EL (cell line): ENCODE measurements around the gene UBAP1L.
A peak's percentile ranks its signal among the peaks of the same experiment; 100 is the strongest.
"Not testable (repeated sequence)": the region's sequence is repeated elsewhere in the genome, so short reads cannot be mapped to it uniquely, and the experiment has no call there.

ENCODE experiments used
- DNase-seq: peaks from one replicate; pipeline ENCODE4 v3.0.0-alpha.2; 2016

The UBAP1L gene

DNA sequence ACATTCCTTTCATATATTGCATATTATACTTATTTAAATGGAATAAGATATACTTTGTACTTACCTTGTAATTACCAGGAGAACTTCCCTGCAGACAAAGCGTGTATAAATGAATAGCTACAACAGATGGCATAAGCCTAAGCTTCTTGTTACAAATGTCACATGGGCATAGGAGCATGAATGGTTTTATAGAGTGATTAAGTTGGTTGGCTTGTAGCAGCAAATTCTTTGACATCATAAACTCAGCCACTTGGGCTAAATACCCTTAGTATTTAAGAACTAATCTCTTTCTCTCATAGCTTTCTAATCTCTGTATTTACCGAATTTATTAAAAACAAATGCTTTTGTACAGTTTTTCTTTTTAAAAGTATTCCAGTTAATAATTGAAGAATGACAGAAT is at the start of gene UBAP1L:
Gene UBAP1L, minus strand, starts transcription at position 115 of the 400 bp plus-strand sequence. CDS start 8,985 bp downstream, outside the sequence.
- no peak for DNase-seq

DNA sequence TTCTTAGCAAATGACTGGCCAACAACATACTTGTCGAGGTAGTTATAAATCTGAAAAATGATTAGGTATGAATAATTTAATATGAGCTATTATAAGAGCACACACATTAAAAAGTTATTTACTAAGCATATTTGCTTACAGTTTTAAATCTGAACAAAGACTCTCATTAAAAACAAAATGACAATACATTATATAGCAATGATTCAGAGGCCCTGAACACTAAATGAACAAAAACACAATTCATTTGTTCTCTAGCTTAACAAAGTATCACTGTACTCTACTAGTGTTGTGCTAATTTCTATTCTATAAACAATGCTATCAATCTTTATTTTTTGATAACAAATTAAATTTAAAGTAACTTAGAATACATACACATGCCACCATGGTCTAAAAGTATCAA is 49.1 kb upstream of the UBAP1L start:
- DNase-seq = no peak

DNA sequence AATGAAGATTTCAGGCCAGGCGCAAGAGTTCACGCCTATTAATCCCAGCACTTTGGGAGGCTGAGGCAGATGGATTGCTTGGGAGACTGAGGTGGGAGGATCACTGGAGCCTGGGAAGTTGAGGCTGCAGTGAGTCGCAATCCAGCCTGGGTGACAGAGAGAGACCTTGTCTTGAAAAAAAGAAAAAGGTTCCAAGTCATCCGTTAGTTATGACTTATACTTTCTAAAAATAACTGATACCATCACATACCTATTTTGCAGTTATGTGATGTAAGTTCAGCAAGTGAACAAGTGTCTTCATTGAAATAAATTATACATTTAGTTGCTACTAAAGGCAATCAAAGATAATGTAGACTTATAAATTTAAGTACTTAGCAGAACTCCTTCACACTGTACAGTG is 48.0 kb upstream of the UBAP1L start:
- DNase-seq = no peak

DNA sequence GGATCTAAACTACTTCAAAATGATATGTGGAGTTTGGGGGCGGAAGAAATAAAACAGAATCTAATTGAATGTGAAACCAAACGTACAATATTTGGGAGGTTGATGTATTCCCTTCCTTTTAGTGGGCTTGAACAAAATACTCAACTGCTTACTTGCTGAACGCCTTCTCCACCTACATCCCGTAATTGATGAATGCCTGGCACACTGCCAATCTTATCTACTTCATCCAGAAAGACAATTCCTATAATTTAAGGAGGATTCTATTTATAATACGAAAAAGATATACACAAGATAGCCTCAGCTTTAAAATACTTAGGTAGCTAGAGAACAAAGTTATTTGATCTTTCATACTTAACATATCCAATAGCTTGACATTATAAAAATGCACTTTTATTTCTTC is 41.7 kb upstream of the UBAP1L start:
- no peak for DNase-seq

DNA sequence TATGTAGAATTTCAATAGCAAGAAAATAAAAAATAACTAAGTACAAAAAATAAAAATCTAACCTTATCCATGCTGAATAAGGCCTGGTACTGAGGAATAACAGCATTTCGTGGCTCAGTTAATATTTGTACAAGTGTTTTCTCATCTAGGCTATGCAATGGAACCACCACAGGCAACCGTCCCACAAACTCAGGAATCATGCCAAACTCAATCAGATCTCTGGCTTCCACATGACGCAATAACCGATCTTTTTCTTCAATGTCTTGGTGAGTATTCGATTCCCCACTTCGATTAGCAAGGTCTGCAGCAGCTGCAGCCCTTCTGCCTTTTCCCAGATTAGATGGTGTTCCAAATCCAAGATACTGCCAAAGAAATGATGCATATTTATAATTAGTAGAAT is 39.7 kb upstream of the UBAP1L start:
- DNase-seq = no peak

DNA sequence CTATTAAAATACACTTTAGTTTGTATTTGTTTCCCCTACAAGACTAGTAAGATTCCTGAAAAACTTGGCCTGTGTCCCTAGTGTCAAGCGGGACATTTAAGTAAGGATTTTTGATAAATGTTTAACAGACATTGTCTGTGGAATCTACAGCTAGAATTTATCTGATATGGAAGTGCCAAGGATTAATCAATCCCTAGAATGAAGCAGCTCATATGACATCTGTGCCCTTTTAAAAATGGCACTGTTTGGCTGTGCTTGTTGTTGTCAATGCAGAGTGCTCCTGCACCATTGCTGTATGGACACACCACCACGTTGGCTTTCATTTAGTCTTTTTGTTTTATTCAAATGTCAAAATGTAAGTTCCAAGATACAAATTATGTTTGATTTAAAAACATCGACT is 32.9 kb upstream of the UBAP1L start:
- DNase-seq = no peak

DNA sequence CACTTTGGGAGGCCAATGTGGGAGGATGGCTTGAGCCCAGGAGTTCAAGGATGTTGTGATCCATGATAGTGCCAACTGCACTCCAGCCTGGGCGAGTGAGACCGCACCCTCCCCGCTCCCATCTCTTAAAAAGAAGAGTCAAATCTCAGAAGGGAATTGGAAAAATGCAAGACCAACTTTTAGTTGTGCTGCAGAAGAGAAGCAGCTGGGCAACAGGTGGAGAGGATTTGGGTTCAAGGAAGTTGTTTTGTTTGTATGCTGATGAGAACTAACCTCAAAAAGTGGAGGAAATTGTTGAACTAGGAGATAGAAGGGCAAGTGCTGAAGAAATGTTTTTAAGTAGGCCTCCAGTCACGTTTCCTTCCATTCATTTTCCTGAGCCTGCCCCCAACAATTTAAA is 31.4 kb upstream of the UBAP1L start:
- no peak for DNase-seq

DNA sequence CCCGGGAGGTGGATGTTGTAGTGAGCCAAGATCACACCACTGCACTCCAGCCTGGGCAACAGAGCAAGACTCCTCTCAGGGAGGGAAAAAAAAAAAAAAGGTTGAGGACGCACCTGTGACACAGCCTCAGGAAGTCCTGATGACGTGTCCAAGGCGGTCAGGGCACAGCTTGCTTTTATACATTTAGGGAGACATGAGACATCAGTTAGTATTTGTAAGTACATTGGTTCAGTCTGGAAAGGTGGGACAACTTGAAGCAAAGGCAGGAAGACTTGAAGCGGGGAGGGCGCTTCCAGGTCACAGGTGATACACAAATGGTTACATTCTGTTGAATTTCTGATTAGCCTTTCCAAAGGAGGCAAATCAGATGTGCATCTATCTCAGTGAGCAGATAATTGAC is 23.6 kb upstream of the UBAP1L start:
- DNase-seq = not testable (repeated sequence)

DNA sequence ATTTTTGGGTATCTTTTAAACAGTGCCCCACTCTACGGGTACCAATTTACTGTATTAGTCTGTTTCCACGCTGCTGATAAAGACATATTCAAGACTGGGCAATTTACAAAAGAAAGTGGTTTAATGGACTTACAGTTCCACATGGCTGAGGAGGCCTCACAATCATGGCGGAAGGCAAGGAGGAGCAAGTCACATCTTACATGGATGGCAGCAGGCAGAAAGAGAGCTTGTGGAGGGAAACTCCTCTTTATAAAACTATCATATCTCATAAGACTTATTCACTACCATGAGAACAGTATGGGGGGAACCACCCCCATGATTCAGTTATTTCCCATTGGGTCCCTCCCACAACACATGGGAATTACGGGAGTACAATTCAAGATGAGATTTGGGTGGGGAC is 22.9 kb upstream of the UBAP1L start:
- not testable (repeated sequence) for DNase-seq

DNA sequence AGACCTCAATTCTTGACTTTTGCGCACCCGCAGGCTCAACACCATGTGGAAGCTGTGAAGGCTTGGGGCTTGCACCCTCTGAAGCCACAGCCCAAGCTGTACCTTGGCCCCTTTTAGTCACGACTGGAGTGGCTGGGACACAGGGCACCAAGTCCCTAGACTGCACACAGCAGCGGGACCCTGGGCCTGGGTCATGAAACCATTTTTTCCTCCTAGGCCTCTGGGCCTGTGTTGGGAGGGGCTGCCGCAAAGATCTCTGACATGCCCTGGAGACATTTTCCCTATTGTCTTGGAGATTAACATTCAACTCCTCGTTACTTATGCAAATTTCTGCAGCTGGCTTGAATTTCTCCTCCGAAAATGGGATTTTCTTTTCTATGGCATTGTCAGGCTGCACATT is 22.1 kb upstream of the UBAP1L start:
- DNase-seq = not testable (repeated sequence)

DNA sequence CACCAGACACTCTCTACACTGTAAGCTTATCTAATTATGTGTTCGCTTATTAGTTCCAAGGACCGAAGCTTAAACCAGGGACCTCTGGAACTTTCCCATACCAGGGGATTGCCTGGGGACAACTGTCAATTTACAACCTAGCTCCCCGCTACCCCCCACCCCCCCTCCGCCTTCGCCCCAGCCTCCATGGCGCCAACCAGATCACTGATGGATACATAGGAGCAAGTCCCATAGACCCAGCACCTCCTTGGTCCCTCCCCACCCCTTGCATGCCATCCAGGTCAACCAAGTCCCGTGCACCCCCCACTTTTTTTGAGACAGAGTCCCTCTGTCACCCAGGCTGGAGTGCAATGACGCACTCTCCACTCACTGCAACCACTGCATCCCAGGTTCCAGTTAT is 19.5 kb upstream of the UBAP1L start:
- no peak for DNase-seq

DNA sequence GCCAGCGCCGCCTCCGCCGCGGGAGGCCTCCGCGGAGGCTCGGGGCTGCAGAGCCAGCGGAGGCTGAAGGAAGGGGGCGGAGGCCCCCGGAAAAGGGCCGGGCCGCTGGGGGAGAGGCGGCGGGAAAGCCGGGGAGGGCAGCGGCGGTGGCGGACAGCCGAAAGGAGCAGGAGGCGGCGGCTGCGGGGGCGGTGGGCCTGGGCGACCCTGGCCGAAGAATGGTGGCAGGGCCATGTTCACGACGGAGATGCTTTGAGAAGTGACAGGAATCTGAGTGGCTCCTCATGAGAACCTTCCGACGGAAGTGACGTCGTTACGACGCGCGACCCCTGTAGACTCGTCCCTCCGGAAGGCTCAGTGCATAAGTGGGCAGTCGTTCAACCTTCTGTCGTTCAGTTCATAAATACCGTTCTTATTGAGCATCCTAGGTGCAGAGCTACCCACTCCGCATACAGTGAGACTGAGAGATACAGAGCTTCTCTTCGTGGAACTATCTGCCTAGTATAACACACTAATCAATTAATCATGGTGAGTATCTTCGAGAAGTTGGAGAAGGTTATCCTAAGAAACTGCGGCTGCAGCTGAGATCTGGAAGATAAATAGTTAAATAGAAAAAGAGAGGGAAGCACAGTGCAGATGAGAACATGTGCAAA is 18.7 kb upstream of the UBAP1L start, which contains the start of gene PDCD7:
Gene PDCD7, minus strand, starts transcription at position 261 of the 653 bp plus-strand sequence. Its CDS starts 27 bp downstream, at position 234.
- peak; percentile 91 for DNase-seq

DNA sequence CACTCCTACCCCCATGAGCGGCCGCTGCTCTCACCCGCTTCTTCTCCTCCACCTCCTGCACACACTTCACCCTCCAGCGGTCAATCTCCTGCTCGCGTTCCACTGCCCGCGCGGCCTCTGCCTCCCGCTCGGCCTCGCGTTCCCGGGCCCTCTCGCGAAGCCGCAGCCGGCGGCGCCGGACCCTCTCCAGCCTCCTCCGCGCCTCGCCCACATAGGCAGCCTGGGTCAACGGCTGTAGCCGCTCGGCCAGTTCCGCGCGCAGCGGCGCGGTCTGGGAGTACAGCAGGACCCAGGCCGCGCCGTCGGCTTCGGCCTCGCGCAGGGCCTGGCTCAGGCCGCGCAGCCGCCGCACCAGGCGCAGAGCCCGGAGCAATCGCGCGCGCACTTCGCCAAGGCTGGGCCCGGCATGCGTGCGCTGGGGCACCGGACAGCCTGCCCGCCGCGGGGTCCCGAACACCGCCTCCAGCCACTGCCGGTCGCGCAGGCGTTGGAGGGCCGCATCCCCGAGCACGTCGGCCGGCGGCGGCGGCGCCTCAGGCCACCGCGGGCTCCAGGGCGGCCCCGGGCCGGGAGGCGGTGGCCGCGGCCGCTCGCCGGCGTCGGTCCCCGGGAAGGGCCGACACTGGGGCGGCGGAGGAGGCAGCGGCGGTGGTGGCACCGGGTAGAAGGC is 18.0 kb upstream of the UBAP1L start:
- DNase-seq = peak; percentile 46

DNA sequence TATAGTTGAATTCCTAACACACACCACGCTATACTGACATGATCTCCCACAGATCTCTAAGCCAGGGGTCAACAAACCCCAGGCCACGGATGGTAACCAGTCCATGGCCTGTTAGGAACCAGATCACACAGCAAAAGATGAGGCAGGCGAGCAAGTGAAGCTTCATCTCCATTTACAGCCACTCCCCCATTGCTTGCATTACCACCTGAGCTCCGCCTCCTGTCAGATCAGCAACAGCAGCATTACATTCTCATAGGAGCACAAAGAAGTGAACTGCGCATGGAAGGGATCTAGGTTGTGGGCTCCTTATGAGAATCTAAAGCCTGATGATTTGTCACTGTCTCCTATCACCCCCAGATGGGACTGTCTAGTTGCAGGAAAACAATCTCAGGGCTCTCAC is 15.9 kb upstream of the UBAP1L start:
- DNase-seq = no peak

DNA sequence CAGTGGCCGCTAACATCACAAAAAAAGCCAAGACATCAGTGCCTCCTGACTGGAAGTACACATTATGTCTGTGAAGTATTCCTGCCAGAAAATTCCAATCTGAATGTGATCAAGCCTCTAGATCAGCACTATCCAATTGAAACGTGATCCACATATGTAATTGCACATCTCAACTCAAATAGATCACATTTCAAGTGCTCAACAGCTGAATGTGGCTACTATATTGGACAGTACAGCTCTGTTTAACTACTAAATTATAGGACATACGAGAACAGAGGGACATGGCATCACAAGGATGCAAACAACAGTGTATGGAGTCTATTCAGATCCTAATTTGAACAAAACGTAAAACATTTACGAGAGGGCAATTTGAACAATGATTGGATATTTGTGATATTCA is 542 bp upstream of the UBAP1L start:
- DNase-seq = no peak

DNA sequence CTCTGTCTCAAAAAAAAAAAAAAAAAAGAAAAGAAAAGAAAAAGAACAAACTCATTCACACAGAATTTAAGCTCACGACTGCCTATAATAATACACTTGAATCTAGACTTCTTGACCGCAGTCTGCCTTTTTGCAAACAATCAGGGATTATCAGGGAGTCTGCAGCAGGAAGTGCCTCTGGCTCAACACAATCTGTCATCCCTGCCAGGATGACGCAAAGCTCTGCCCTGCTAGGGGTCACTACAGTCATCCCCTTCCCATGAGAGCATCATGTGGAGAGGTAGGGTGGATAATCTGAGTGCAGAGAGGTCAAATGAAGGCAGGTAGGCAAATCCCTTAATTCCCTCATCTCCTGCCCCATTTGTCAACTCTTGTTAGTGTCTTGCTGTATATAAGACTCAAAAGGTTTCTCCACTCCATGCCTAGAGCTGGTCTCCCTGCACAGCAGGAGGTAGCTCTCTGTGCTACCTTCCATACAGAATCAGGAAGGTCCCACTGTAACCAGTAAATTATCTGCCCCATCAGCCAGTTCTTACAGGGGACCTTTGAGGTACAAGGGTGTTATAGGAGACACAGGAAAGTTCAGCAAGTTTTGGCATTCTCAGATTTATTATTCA is 4.2 kb downstream of the UBAP1L start:
- peak; percentile 55 for DNase-seq

DNA sequence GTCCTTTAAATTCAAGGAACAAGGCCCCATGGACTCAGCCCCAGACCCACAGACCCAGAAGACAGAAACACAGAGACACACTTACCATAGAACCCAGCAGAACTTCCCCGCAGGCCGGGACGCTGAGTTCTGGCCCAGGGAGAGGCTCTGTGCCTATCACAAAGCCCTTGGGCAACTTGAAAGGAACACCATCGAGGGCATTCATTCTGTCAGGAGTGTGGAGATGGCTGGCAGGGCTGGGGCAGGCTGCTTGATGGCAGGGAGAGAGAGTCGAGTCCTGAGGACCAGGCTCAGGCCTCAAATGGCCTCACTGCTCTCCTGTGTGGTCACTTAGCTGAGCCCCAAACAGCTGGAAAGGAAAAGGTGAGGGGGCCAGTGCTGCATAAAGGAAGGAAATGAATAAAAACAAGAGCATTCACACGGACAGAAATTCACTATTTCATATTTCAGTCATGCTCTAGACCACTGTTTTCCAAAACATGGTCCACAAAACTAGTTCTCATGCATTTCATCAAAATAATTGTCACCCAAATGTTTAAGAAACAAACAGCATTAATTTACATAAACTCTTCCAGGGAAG is 8.9 kb downstream of the UBAP1L start:
- no peak for DNase-seq

DNA sequence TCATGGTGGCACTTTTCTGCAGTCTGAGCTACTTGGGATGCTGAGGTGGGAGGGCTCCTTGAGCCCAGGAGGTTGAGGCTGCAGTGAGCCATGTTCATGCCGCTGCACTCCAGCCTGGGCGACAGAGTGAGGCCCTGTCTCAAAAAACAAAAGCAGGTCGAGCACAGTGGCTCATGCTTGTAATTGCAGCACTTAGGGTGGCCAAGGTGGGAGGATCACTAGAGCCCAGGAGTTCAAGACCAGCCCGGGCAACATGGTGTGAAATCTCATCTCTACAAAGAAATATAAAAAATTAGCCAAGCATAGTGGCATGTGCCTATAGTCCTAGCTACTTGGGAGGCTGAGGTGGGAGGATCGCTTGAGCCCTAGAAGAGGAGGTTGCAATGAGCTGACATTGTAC is 10.0 kb downstream of the UBAP1L start:
- DNase-seq = no peak

DNA sequence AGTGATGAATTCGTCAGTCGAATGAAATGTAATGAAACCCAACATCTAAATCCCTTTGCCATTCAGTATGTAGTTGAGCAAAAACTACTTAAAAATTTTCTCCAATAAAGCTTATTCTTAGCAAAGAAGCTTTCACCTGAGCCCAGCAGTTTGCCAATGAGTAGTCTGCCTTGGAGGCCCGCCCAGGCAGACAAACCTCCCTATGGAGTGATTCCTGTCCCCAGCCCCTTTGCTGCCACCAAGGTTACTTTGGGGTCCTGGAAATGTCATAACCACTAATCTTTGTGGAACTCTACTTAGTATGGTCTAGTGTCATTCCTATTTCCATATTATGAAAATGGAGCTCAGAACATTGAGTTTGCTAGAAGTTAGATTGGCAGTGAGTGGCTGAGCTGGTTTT is 12.1 kb downstream of the UBAP1L start:
- DNase-seq = no peak

DNA sequence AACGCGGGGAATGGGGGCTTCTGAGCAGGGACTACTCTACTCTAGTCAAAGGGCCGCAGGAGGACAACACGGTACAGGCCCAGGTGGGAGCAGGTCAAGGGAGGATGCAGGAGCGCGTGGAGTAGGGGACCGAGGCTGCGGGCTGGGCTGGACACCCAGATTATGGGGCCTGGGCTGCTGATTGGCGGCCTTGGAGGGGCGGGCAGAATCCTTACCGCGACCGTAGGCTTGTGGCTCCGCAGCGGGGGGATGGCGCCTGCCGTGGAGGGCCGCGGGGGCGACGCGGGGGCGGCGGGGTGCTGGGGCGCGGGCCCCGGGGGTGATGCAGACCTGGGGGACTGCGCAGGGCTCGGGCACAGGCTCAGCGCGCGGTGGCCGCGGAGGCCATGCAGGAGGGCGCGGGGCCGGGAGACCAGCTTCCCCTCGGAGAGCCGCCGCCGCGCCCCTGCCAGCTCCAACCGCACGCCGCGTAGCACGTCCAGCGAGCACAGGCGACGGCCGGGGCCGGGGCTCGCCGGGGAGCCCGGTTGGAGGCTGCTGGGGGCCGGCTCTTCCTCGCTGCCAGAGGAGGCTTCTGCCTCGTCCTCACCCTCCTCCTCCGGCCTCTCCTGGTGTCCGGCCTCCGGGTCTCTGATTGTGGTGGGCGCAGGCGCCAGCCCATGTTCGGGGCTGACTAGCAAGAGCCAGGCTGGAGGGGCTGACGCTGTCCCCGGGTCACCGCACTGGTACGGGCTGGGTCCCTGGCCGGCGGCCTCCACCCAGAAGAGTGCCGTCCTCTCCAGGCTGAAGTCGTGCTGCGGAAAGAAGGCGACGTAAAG is 12.9 kb downstream of the UBAP1L start:
- no peak for DNase-seq

DNA sequence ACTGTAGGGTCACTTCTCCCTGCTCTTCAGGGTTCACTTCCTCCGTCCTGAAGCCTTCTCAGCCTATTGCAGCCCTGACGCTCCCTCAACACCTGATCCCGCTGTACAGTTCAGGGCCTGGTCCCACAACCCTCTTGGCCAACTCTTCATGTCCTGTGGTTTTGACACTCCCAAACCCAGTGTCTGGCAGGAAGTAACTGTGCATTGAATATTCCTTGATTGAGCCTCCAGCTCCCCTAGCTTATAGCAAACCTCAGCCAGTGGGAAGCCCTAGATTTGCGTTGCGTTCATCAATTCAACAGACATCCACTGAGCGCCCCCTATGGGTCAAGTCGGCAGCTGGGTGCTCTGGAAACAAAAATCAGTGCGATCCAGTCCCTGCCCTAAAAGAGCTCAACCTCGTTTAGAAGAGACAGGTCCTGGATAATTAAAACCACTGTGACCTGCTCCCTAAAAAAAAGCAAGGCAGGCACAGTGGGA is 13.5 kb downstream of the UBAP1L start:
- peak; percentile 42 for DNase-seq

DNA sequence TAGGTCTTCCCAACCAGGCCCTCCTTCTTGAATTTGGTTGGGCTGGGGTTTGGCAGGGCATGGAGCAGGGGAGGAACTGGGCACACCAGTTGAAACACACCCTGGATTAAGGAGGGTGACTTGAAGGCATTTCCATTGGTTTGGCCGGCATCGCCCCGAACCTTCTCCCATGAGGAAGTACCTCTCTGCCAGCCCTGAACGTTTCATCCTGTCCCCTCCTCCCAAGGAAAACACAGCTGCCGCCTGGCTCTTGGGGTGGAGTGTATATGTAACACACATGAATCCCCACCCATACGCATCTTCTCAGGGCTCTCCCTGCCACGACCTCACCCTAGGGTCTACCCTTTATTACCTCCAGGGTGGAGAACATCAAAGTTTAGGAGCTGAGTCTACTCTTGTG is 14.6 kb downstream of the UBAP1L start:
- DNase-seq = no peak

DNA sequence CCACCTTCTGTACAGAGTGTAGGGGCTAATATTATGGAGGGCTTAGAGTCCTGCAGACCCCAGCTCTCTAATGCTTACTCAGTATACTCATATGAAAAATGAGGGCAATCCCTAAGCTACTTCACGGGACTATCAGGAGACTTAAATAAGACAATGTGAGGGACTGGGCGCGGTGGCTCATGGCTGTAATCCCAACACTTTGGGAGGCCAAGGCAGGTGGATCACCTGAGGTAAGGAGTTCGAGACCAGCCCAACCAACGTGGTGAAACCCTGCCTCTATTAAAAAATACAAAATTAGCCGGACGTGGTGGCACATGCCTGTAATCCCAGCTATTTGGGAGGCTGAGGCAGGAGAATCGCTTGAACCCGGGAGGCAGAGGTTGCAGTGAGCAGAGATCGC is 15.2 kb downstream of the UBAP1L start:
- DNase-seq = not testable (repeated sequence)
